Body of pancreas (tissue), 4 donors: Measurements from ENCODE around the gene ZNF664. TPM values are rescaled to one million over a fixed set of nuclear protein-coding genes. Genes with fewer than 3 reads are reported as not detected.

Experiments used
- ATAC-seq: fragments of 150-250 bp; one replicate; pipeline ENCODE4 v1.9.1; 2016
- DNase-seq, 4 donors: peaks; one replicate each; pipeline ENCODE4 v3.0.0-alpha.2; 2019
- H3K27ac ChIP-seq, 4 donors: fragments of 200-600 bp; sonication (generic); 1 replicate in 3 of 4; 2 replicates in 1 of 4; pipeline versions ENCODE4 v1.5.1 to v1.6.1; 2016 to 2019; ENCODE audit warnings: mild to moderate bottlenecking in 1 of 4, mixed read lengths in 1 of 4, moderate library complexity in 1 of 4
- H3K27me3 ChIP-seq, 2 donors: fragments of 200-600 bp; sonication (generic); one replicate each; pipeline ENCODE4 v1.6.0; 2016; ENCODE audit warnings: mild to moderate bottlenecking in 1 of 2
- H3K36me3 ChIP-seq, 2 donors: fragments of 200-600 bp; sonication (generic); replicated peaks in 1 of 2; 2 replicates each; pipeline ENCODE4 v1.5.1; 2016; ENCODE audit warnings: low read depth in 2 of 2; ENCODE audit not compliant: insufficient read depth in 1 of 2
- H3K4me1 ChIP-seq: fragments of 200-600 bp; sonication (generic); one replicate; pipeline ENCODE4 v1.6.0; 2016
- H3K4me3 ChIP-seq, 2 donors: fragments of 200-600 bp; sonication (generic); 1 replicate in 1 of 2; 2 replicates in 1 of 2; pipeline ENCODE4 v1.5.1; 2016 to 2019
- H3K9me3 ChIP-seq, 3 donors: fragments of 200-600 bp; sonication (generic); 1 replicate in 2 of 3; 2 replicates in 1 of 3; pipeline ENCODE4 v1.5.1; 2016
- CTCF ChIP-seq, 7 experiments: fragments of 450-650 bp in 4 of 7; fragments of 200-600 bp in 3 of 7; sonication (generic) in 3 of 7; IDR thresholded peaks; one replicate each; pipeline ENCODE4 v1.5.1; 2016 to 2019; ENCODE audit warnings: antibody characterized with exemption in 7 of 7
- POLR2A ChIP-seq, 3 donors: fragments of 450-650 bp; IDR thresholded peaks; one replicate each; pipeline ENCODE4 v1.6.1; 2016; ENCODE audit warnings: antibody characterized with exemption in 3 of 3, mild to moderate bottlenecking in 2 of 3
- WGBS, 2 donors: methylation state at CpG; one replicate each; pipeline ENCODE4 v1.1.5; 2017; 5-methylcytosine and 5-hydroxymethylcytosine counted together
- intact Hi-C: fragments of 100-400 bp; cut with DNase I; formaldehyde crosslinking; loops from one replicate; pipeline ENCODE4 v1.15.1; 2023
- total RNA-seq, 2 donors: library from RNA; depleted of rRNA; stranded (reverse); fragments of >200 nt; gene quantifications; one replicate each; pipeline ENCODE4 v1.1.0, GENCODE V29; 2016

Gene ZNF664
- total RNA-seq, 2 donors from 2014 or later, result 32.6 to 53.2 TPM

- DNase-seq (no peak), ATAC-seq (no peak)
- Histone ChIP-seq H3K27ac (no peak overlapping the region), H3K9me3 (no peaks in the 10 kb centered on the region), H3K27me3 (no peaks in the 10 kb centered on the region), H3K4me3 (no peak overlapping the region), H3K36me3 (no peaks in the 10 kb centered on the region), H3K4me1 (peaks cover 5% of the 10 kb centered on the region)
- intact Hi-C loops, result no loop called here
- TF ChIP-seq POLR2A (IDR thresholded peaks at IDR 0.05) (no peak), CTCF (IDR thresholded peaks at IDR 0.05) (no peak)
- WGBS, 2 donors, result 85 to 86% methylated on average over 4 to 5 of the region's 5 CpGs
Observed at GRCh38 chr12:124045671-124046455, 72.8 kb downstream of the ZNF664 start.

GRCh38 chr12:124046456-124046740 is 73.4 kb downstream of the ZNF664 start:
- Histone ChIP-seq H3K4me3 (no peak overlapping the region), H3K4me1 (peaks cover 5% of the 10 kb centered on the region), H3K27ac (no peak overlapping the region), H3K36me3 (no peaks in the 10 kb centered on the region), H3K9me3 (no peaks in the 10 kb centered on the region), H3K27me3 (no peaks in the 10 kb centered on the region)
- no peak for DNase-seq
- TF ChIP-seq POLR2A (IDR thresholded peaks at IDR 0.05), result no peak
- no peak for TF ChIP-seq CTCF (IDR thresholded peaks at IDR 0.05)
- ATAC-seq, result no peak
- intact Hi-C loops, result no loop called here

GRCh38 chr12:124047045-124047566 is 74.1 kb downstream of the ZNF664 start:
- no peak for DNase-seq
- WGBS, 2 donors, result 97% methylated on average over 3 of the region's 3 CpGs
- Histone ChIP-seq H3K27me3 (no peaks in the 10 kb centered on the region), H3K4me1 (peaks cover 5% of the 10 kb centered on the region), H3K9me3 (no peaks in the 10 kb centered on the region), H3K27ac (no peak overlapping the region), H3K4me3 (no peak overlapping the region), H3K36me3 (no peaks in the 10 kb centered on the region)
- no peak for TF ChIP-seq CTCF (IDR thresholded peaks at IDR 0.05)
- no peak for TF ChIP-seq POLR2A (IDR thresholded peaks at IDR 0.05)
- ATAC-seq, result no peak
- intact Hi-C loops, result no loop called here

- no peaks in the 10 kb centered on the region for H3K9me3 ChIP-seq
Observed at GRCh38 chr12:124049451-124050094, 76.6 kb downstream of the ZNF664 start.

More at GRCh38 chr12:124049451-124050094, 76.6 kb downstream of the ZNF664 start:
- TF ChIP-seq POLR2A (IDR thresholded peaks at IDR 0.05), result no peak
- no peak for TF ChIP-seq CTCF (IDR thresholded peaks at IDR 0.05)
- peaks cover 5% of the 10 kb centered on the region for H3K4me1 ChIP-seq
- H3K27ac ChIP-seq, result no peak overlapping the region
- DNase-seq, result no peak
- intact Hi-C loops, result no loop called here
- no peak overlapping the region for H3K4me3 ChIP-seq
- ATAC-seq, result no peak
- WGBS, 2 donors, result 66% methylated on average over 6 of the region's 6 CpGs
- H3K36me3 ChIP-seq, result no peaks in the 10 kb centered on the region
- H3K27me3 ChIP-seq, result no peaks in the 10 kb centered on the region
